AML-193 (cell line): Measurements from ENCODE around the gene GLB1L3.

Source experiments
- DNase-seq, 2 experiments: peaks; one replicate each; lab custom pipeline; 2025; lab: John Stamatoyannopoulos, UW

Gene GLB1L3

GRCh38 chr11:134363161-134363560 lies 87.0 kb downstream of the GLB1L3 start:
- no peak for DNase-seq

DNA sequence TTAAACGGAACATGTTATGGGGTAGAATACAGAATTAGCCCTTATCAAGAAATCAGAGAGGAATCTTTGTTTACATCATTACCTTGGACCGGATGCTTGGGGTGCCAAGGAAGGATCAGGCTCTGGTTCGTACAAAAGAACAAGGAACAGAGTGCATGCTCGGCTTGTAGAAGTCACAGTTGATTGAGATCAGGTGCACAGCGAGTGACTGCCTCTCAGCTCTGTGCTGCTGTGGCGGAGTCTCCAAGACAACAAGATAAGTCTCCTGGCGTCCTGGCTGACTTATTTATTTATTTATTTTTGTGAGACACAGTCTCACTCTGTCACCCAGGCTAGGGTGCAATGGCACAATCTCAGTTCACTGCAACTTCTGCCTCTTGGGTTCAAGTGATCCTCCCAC lies 87.4 kb downstream of the GLB1L3 start:
- DNase-seq, result no peak

GRCh38 chr11:134364261-134364660 lies 88.1 kb downstream of the GLB1L3 start:
- DNase-seq, result no peak

GRCh38 chr11:134365011-134365925 lies 89.1 kb downstream of the GLB1L3 start:
- no peak for DNase-seq

DNA sequence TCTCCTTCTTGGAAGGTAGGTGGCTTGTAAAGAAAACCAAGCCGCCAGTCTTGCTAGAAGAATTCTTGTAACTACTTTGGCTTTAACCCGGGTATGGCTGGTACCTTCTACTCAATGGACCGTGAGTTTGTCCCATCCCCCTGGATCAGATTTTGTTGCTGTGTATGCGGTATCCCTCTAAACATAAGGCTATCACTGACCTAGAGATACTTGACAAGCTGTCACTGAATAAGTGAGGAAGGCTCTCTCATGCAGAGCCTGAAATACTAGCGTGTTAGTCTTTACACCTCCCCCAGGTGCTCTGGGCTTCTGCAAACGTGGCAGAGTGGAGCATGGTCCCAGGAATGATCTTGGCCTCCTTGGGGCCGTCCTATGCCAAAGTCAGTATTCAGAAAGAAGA lies 90.1 kb downstream of the GLB1L3 start:
- DNase-seq, result no peak

- no peak for DNase-seq
Observed at GRCh38 chr11:134367781-134368180, 91.6 kb downstream of the GLB1L3 start.
